C4-2B (cell line): ENCODE data around the gene ZNF281.
"Not testable (repeated sequence)": the region's sequence is repeated elsewhere in the genome, so short reads cannot be mapped to it uniquely, and the experiment has no call there.

ENCODE experiments used
- H3K27ac ChIP-seq: fragments of 450-650 bp; 2 replicates; pipeline ENCODE4 v1.5.1; 2017
- ZFX ChIP-seq: fragments of 450-650 bp; IDR thresholded peaks from 2 replicates; pipeline ENCODE4 v1.6.1; 2017
- TF ChIP-seq, protein P1 (sequence below): fragments of 450-650 bp; conservative IDR thresholded peaks from 2 replicates; pipeline ENCODE4 v1.5.1; 2017; ENCODE audit warnings: mild to moderate bottlenecking

Gene ZNF281

DNA sequence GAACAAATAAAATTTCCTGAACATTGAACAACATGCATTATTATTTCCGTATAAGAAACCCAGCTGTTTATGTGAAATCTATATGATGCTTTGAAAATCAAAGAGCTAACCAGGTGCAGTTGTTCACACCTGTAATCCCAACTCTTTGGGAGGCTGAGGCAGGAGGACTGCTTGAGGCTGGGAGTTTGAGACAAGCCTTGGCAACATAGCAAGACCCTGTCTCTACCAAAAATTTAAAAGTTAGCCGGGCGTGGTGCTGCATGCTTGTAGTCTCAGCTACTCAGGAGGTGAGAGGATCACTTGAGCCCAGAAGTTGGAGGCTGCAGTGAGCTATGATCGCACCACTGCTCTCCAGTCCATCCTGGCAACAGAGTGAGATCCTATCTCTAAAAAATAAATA, 4.8 kb upstream of the ZNF281 start:
- no peak for TF ChIP-seq ZFX
- TF ChIP-seq, protein P1, sequence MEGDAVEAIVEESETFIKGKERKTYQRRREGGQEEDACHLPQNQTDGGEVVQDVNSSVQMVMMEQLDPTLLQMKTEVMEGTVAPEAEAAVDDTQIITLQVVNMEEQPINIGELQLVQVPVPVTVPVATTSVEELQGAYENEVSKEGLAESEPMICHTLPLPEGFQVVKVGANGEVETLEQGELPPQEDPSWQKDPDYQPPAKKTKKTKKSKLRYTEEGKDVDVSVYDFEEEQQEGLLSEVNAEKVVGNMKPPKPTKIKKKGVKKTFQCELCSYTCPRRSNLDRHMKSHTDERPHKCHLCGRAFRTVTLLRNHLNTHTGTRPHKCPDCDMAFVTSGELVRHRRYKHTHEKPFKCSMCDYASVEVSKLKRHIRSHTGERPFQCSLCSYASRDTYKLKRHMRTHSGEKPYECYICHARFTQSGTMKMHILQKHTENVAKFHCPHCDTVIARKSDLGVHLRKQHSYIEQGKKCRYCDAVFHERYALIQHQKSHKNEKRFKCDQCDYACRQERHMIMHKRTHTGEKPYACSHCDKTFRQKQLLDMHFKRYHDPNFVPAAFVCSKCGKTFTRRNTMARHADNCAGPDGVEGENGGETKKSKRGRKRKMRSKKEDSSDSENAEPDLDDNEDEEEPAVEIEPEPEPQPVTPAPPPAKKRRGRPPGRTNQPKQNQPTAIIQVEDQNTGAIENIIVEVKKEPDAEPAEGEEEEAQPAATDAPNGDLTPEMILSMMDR: no peak
- H3K27ac ChIP-seq: no peak overlapping the region

DNA sequence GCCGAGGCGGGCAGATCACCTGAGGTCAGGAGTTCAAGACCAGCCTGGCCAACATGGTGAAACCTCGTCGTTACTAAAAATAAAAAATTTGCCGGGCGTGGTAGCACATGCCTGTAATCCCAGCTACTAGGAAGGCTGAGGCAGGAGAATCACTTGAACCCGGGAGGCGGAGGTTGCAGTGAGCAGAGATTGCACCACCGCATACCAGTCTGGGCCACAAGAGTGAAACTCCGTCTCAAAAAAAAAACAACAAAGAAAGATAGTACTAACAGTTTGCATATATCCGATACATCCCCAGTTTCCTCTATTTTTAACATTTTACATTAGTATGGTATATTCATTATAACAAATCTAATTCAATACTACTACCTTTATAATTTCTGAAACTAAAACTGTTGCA, 3.9 kb upstream of the ZNF281 start:
- H3K27ac ChIP-seq: not testable (repeated sequence)

DNA sequence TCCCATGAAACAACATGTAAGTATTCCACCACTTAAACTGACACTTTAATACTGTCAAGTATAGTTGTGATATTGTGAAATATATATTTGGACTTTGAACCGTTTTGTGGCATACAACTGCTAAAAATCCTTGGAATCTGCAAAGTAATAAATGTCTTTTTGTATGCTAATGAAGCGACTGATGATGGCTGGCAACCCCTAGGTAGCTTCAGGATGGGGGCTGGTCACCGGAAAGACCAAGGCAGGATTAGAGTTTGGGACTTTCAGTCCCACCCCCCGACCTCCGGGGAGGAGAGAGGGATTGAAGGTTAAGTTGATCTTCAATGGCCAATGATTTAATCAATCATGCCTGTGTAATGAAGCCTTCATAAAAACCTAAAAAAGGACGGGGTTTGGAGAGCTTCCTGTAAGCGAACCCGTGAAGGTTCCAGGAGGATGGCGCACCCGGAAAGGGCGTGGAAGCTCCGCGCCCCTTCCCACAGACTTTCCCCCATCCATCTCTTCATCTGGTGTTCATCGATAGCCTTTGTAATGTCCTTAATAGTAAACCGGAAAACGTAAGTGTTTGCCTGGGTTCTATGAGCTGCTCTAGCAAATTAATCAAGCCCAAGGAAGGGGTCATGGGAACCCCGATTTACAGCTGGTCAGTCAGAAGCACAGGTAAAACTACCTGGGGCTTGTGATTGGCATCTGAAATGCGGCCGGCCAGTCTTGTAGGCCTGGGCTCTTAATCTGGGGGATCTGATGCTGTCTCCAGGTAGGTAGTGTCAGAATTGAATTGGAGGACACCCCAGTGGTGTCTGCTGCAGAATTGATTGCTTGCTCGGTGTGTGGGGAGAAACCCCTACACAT, 1.8 kb upstream of the ZNF281 start:
- H3K27ac ChIP-seq: peak overlapping the region; percentile 10; the same call in 1 of the 2 replicates
- TF ChIP-seq ZFX: no peak
- TF ChIP-seq, protein P1: no peak

DNA sequence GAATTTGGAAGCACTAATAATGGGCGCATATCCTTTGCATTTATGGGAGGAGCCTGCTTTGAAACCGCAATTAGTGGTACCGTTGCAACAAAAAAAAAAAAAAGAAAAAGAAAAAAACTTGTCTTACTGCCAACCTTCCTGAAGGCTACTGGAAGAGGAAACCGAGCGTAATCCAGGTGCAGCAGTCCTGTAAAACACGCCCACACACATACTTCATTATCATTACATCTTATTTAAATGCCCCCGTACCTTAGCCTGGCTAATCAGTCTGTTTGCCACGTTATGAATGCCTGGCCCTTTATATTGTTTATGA, 686 bp upstream of the ZNF281 start:
- peak overlapping the region; percentile 83 for H3K27ac ChIP-seq
- TF ChIP-seq, protein P1: no peak
- TF ChIP-seq ZFX: no peak

DNA sequence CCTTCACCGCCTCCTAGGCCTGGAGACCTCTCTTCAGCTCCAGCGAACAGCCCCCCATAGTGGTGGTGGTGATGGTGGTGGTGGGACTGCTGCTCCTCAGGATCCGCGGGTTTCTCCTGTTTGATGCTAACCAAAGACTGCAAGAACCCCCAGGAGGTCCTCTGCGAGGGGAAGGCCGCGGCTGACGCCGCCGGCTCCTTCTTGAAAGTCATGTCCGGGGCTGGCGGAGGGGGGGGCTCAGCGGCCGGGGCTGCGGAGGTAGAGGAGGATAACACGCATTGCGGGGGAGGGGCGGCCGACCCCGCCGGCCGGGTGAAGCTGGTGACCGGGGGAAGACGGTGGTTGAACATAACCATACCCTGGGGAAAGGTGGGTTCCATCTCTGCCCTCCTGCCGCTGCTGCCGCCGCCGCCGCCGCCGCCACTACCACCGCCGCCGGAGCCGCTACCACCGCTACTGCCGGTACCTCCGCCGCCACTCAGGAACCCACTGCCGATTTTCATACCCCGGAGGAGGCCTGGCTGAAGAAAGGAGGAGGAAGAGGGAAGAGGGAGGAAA, 554 bp downstream of the ZNF281 start:
- no peak for TF ChIP-seq ZFX
- TF ChIP-seq, protein P1: no peak
- peak overlapping the region; percentile 83 for H3K27ac ChIP-seq

DNA sequence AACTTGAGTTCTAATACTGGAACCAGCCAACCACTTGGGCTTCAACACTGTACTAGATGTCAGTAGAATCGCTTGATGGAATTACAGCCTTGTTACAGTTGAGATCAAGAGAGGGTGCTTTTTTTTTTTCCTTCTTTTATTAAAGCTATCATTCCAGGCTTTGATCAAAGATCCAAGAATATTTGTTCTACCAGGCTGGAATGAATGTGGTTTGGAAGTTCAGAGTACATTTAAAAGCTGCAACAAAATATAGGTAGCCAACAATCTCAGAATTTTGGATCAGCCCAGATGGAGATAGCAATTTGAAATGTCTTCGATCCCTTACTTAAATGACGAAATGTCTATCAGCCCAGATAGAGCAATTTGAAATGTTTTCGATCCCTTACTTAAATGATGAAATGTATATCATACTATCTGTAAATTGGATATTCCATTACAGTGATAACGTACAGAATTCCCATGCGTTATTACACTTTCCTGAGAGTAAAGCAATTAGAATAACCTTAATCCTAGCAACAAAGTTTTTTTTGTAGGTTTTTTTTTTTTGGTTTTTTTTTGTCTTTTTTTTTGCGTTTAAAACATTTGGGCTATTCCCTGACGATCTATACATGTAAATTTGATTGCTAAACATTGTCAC, 3.6 kb downstream of the ZNF281 start:
- H3K27ac ChIP-seq: no peak overlapping the region
- TF ChIP-seq, protein P1: no peak
- no peak for TF ChIP-seq ZFX

DNA sequence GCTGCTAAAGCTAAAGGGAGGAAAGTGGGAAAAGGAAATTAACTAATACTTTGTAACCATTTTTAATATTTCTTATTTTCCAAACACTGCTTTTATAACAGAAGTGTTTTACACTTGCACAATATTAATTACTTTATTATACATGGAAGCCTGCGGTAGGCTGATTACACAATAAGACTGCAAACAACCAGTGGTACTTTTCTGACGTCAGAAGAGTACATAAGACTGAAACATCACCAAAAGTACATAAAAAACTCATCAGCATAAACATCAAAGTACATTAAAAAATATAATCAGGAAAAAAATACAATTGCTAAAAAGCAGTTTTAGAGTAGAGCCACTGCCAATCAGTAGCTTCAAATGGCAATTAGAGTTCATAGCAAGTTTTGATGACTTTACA, 4.6 kb downstream of the ZNF281 start:
- TF ChIP-seq, protein P1: no peak
- no peak overlapping the region for H3K27ac ChIP-seq
